ENCODE data around the gene CYTL1. TPM values are rescaled to one million over a fixed set of nuclear protein-coding genes. Genes with fewer than 3 reads are reported as not detected.

Gene CYTL1
- total RNA-seq, 3 donors from 2014 or later: 0.44 to 1.9 (median 0.66) TPM

DNA sequence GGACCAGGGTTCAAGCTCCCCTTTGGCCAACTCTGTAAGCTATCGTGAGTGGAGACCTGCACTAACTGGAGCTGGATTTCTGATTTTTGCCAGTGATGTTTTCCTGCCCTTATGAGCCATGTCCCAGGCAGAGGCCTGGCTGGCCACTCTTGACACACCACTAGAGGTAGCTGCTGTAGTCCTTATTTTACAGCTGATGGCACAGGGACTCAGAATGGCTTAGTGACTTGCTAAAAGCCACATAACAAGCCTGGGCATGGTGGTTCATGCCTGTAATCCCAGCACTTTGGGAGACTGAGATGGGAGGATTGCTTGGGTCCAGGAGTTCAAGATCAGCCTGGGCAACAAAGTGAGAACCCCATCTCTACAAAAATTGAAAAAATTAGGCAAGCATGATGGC lies 33.4 kb downstream of the CYTL1 start:
- Histone ChIP-seq H3K4me1 (no peaks in the 10 kb centered on the region), H3K4me3 (no peak overlapping the region), H3K9me3 (no peaks in the 10 kb centered on the region), H3K27ac (no peak overlapping the region), H3K27me3 (no peaks in the 10 kb centered on the region), H3K36me3 (no peaks in the 10 kb centered on the region)
- intact Hi-C loops (cut with DNase I; ENCODE audit: low total_unique reads): loop anchor here (5.0 kb wide), 1 partner anchor 626 kb away; no protein-coding TSS in a partner anchor
- no peak for DNase-seq (ENCODE audit: low spot score in 2 of 2)
- no peak for TF ChIP-seq POLR2A (IDR thresholded peaks at IDR 0.05)
- TF ChIP-seq, protein P1, sequence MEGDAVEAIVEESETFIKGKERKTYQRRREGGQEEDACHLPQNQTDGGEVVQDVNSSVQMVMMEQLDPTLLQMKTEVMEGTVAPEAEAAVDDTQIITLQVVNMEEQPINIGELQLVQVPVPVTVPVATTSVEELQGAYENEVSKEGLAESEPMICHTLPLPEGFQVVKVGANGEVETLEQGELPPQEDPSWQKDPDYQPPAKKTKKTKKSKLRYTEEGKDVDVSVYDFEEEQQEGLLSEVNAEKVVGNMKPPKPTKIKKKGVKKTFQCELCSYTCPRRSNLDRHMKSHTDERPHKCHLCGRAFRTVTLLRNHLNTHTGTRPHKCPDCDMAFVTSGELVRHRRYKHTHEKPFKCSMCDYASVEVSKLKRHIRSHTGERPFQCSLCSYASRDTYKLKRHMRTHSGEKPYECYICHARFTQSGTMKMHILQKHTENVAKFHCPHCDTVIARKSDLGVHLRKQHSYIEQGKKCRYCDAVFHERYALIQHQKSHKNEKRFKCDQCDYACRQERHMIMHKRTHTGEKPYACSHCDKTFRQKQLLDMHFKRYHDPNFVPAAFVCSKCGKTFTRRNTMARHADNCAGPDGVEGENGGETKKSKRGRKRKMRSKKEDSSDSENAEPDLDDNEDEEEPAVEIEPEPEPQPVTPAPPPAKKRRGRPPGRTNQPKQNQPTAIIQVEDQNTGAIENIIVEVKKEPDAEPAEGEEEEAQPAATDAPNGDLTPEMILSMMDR (IDR thresholded peaks at IDR 0.05): no peak
- no peak for TF ChIP-seq POLR2AphosphoS5 (IDR thresholded peaks at IDR 0.05)

DNA sequence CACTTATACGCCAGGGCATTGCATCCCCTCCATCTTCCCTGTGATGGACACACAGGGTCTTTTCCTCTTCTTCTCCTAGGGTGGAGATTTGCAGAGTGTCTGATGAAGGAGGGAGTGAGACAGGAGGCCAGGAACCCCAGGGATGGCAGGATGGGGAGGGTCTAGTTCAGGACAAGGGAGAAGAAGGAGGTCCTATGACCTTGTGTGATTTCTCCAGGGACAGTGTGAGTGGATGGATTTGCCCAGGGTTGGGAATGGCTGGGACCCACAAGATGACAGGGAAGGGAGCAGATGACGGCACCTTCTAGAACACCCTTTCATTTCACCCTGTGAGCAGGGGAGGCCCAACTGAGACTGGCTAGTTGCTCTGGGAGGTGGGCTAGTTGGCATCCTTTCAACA lies 34.2 kb downstream of the CYTL1 start:
- H3K4me3 ChIP-seq: no peak overlapping the region
- H3K36me3 ChIP-seq: no peaks in the 10 kb centered on the region
- DNase-seq (ENCODE audit: low spot score in 2 of 2): no peak
- no peaks in the 10 kb centered on the region for H3K27me3 ChIP-seq
- no peak overlapping the region for H3K27ac ChIP-seq
- intact Hi-C loops (cut with DNase I; ENCODE audit: low total_unique reads): loop anchor here (5.0 kb wide), 1 partner anchor 627 kb away; no protein-coding TSS in a partner anchor
- TF ChIP-seq POLR2A (IDR thresholded peaks at IDR 0.05) (no peak), POLR2AphosphoS5 (IDR thresholded peaks at IDR 0.05) (no peak)
- TF ChIP-seq, protein P1 (IDR thresholded peaks at IDR 0.05): no peak
- no peaks in the 10 kb centered on the region for H3K4me1 ChIP-seq
- no peaks in the 10 kb centered on the region for H3K9me3 ChIP-seq

DNA sequence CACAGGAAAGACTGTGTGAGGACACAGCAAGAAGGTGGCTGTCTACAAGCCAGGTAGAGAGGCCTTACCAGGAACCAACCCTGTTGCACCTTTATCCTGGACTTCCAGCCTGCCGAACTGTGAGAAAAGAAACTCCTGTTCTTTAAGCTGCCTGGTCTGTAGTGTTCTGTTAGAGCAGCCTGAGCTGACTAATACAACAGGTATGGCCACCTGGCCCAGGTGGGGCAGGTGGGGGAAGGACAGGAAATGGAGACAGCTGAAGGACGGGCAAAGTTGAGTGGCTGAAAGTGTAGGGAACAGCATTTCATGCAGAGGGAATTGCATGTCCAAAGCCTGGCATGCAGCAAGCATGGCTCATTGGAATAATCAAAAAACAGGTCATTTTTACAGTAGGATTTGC lies 35.1 kb downstream of the CYTL1 start:
- Histone ChIP-seq H3K27me3 (no peaks in the 10 kb centered on the region), H3K4me3 (no peak overlapping the region), H3K4me1 (no peaks in the 10 kb centered on the region), H3K36me3 (no peaks in the 10 kb centered on the region), H3K9me3 (no peaks in the 10 kb centered on the region), H3K27ac (no peak overlapping the region)
- TF ChIP-seq POLR2A (IDR thresholded peaks at IDR 0.05) (no peak), POLR2AphosphoS5 (IDR thresholded peaks at IDR 0.05) (no peak)
- TF ChIP-seq, protein P1 (IDR thresholded peaks at IDR 0.05): no peak
- intact Hi-C loops (cut with DNase I; ENCODE audit: low total_unique reads): no loop called here
- no peak for DNase-seq (ENCODE audit: low spot score in 2 of 2)

DNA sequence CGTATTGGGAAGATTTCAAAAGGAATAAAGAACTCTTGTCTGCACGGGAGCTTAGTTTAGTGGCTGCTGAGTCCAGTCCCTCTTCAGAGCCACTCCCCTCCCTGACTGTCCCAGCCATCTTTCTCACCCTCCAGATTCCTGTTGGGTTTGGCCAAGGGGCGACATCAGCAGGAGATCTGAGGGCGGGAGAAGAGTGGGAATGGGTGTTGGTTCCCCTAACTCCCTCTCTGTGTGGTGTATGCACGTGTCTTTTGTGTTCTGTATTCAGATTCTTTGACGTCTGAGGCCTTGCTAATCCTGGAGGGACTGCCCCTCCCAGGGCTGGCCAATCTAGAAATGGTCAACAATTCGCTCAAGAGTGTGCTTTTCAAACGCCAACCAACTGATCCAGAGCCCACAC lies 37.4 kb downstream of the CYTL1 start:
- H3K9me3 ChIP-seq: no peaks in the 10 kb centered on the region
- no peak overlapping the region for H3K27ac ChIP-seq
- H3K27me3 ChIP-seq: no peaks in the 10 kb centered on the region
- no peaks in the 10 kb centered on the region for H3K4me1 ChIP-seq
- TF ChIP-seq, protein P1 (IDR thresholded peaks at IDR 0.05): no peak
- DNase-seq (ENCODE audit: low spot score in 2 of 2): no peak
- H3K4me3 ChIP-seq: no peak overlapping the region
- H3K36me3 ChIP-seq: no peaks in the 10 kb centered on the region
- intact Hi-C loops (cut with DNase I; ENCODE audit: low total_unique reads): no loop called here

- peak overlapping the region in 1 of 2 donors; percentile 12 for H3K27ac ChIP-seq
- intact Hi-C loops (cut with DNase I; ENCODE audit: low total_unique reads): no loop called here
- H3K4me1 ChIP-seq: no peaks in the 10 kb centered on the region
- no peaks in the 10 kb centered on the region for H3K36me3 ChIP-seq
- DNase-seq (ENCODE audit: low spot score in 2 of 2): no peak
- no peaks in the 10 kb centered on the region for H3K27me3 ChIP-seq
- no peak overlapping the region for H3K4me3 ChIP-seq
- TF ChIP-seq, protein P1 (IDR thresholded peaks at IDR 0.05): no peak
- TF ChIP-seq POLR2AphosphoS5 (IDR thresholded peaks at IDR 0.05): peak in 1 of 3 donors; percentile 32
- H3K9me3 ChIP-seq: no peaks in the 10 kb centered on the region
Observed at GRCh38 chr4:4981427-4981826, 37.8 kb downstream of the CYTL1 start.

Measured in breast epithelium (tissue), 4 donors.